NT2/D1 (cell line): ENCODE data around the gene PSMA7.

Source experiments
- YY1 ChIP-seq: IDR thresholded peaks from 2 replicates; pipeline ENCODE4 v1.6.1; 2011; ENCODE audit not compliant: insufficient read length, insufficient read depth
- ZNF274 ChIP-seq: IDR thresholded peaks from 2 replicates; pipeline ENCODE4 v1.6.1; 2011; ENCODE audit warnings: mild to moderate bottlenecking, low read depth, low read length

DNA sequence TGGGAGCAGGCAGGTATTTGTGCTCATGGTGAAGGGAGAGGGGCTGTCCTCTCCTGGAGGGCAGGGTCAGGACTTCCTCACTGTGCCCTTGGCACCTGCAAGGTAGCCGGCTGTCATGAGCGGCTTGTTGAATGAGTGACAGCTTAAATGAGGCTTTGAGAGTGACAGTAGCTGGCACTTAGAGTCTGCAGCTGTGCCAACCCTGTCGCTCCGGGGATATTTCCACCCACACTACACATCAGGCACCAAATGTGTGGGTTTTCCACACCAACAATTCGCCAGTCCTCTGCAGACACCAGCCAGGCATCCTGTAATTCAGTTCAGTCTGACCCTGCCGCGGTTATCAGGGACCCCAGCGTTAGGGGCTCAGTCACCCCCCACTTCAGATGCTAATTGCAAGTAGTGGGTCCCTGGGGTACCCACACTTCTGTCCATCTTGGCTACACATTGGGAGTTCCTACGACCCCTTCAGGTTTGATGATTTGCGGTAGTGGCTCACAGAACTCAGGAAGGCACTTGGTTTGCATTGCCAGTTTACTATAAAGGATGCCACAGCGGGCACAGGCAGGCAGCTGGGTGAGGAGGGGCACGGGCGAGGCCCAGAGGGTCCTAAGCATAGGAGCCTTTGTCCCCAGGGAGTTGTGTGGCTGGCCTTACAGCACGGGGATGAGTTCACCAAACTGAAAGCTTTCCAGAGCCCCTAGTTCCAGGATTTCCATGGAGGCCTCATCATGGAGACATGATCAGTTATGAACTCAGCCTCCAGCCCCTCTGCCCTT is 48.8 kb upstream of the PSMA7 start:
- TF ChIP-seq YY1 (no peak), ZNF274 (no peak)
